ENCODE results near the gene EVA1C. TPM values are rescaled to one million over a fixed set of nuclear protein-coding genes. Genes with fewer than 3 reads are reported as not detected.

The EVA1C gene
- total and polyA plus RNA-seq, 2 donors (not counting 3 experiments of a cell fraction or from before 2014, with no cell fraction given) = 22.8 to 38.6 TPM

DNA sequence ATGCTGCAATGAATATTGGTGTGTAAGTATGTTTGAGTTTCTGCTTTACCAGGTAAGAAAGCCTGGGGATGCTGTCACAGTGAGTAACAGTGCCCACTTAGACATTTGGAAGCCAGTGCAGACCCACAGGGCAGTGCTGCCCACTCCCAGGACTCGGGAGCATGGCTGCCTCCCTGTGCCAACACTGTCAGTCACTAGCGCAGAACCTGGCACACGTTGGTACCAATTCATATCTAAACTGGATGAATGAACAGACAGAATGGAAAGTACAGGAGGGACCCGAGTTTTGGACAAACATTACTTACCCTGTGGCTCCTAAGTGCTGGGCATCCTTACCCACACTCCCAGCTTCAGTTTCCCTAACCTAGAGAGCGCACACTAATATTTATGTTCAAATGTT, 1.6 kb upstream of the EVA1C start:
- H3K4me1 ChIP-seq (ENCODE audit: control insufficient read depth, extremely low read depth, insufficient read depth, low read length) = peaks cover 42% of the 10 kb centered on the region
- H3K9me3 ChIP-seq (replicated peaks; ENCODE audit: control insufficient read depth, insufficient read depth, low read length) = no peaks in the 10 kb centered on the region
- H3K79me2 ChIP-seq (ENCODE audit: control insufficient read depth, insufficient read depth, low read length) = peaks cover 36% of the 10 kb centered on the region
- CTCF ChIA-PET = interaction anchor here (1.1 to 13.1 kb wide), 7 partner anchors 8 to 187 kb away, joined by 3 to 286 read pairs (median 6); no protein-coding TSS in a partner anchor
- dilution Hi-C loops (cut with MboI; ENCODE audit: extremely low pct_ligation_motif_present, low sequenced_read_pairs) (no loop called here), intact Hi-C loops (cut with micrococcal nuclease) (loop anchor here (1.0 kb wide), 2 partner anchors 8 to 88 kb away; no protein-coding TSS in a partner anchor)
- no peaks in the 10 kb centered on the region for H3K36me3 ChIP-seq (ENCODE audit: control insufficient read depth in 2 of 2, extremely low read depth in 1 of 2, insufficient read depth in 2 of 2, low read length in 2 of 2)
- DNase-seq (ENCODE audit: low read depth, low spot score) = no peak
- peak overlapping the region; percentile 88 for H3K4me2 ChIP-seq (ENCODE audit: insufficient read depth, low read length)
- no peak overlapping the region for H2AFZ ChIP-seq (ENCODE audit: low read depth, low read length)
- no peak for FAIRE-seq
- TF ChIP-seq EZH2 (IDR thresholded peaks at IDR 0.05; ENCODE audit: borderline replicate concordance, low read depth, low read length, severe bottlenecking) = no peak
- TF ChIP-seq GATA2 (IDR thresholded peaks at IDR 0.05; ENCODE audit: insufficient read depth, insufficient read length, low read depth, low read length) = no peak
- no peak for TF ChIP-seq POLR2A (IDR thresholded peaks at IDR 0.05; ENCODE audit: low read depth, low read length)
- TF ChIP-seq, protein P1, sequence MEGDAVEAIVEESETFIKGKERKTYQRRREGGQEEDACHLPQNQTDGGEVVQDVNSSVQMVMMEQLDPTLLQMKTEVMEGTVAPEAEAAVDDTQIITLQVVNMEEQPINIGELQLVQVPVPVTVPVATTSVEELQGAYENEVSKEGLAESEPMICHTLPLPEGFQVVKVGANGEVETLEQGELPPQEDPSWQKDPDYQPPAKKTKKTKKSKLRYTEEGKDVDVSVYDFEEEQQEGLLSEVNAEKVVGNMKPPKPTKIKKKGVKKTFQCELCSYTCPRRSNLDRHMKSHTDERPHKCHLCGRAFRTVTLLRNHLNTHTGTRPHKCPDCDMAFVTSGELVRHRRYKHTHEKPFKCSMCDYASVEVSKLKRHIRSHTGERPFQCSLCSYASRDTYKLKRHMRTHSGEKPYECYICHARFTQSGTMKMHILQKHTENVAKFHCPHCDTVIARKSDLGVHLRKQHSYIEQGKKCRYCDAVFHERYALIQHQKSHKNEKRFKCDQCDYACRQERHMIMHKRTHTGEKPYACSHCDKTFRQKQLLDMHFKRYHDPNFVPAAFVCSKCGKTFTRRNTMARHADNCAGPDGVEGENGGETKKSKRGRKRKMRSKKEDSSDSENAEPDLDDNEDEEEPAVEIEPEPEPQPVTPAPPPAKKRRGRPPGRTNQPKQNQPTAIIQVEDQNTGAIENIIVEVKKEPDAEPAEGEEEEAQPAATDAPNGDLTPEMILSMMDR (IDR thresholded peaks at IDR 0.05; ENCODE audit: extremely low read depth in 1 of 2, insufficient read depth in 1 of 2, low read depth in 1 of 2, low read length in 2 of 2) = no peak
- TF ChIP-seq JUN (IDR thresholded peaks at IDR 0.05; ENCODE audit: borderline replicate concordance, insufficient read depth, insufficient read length, low read depth) = no peak
- TF ChIP-seq FOS (IDR thresholded peaks at IDR 0.05; ENCODE audit: borderline replicate concordance, insufficient read depth, low read length) = no peak
- no peak for TF ChIP-seq MYC (IDR thresholded peaks at IDR 0.05; ENCODE audit: low read depth, low read length)
- no peak for TF ChIP-seq POLR2AphosphoS5 (IDR thresholded peaks at IDR 0.05; ENCODE audit: insufficient read depth, low read depth, low read length)
- TF ChIP-seq, protein P2, sequence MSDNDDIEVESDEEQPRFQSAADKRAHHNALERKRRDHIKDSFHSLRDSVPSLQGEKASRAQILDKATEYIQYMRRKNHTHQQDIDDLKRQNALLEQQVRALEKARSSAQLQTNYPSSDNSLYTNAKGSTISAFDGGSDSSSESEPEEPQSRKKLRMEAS (IDR thresholded peaks at IDR 0.05; ENCODE audit: insufficient read depth, insufficient read length) = no peak
- POLR2A ChIA-PET = interaction anchor here (0.6 kb wide), 1 partner anchor 329 kb away, joined by 3 read pairs; no protein-coding TSS in a partner anchor
- no TSS peak for BruUV-seq (replicated peaks)
- no peaks in the 10 kb centered on the region for H3K27me3 ChIP-seq (ENCODE audit: control insufficient read depth in 2 of 2, insufficient read depth in 2 of 2, low read length in 2 of 2)
- H3K4me3 ChIP-seq (replicated peaks in 1 of 3; ENCODE audit: insufficient read depth in 1 of 3, low read depth in 1 of 3, low read length in 3 of 3) = peak overlapping the region in 1 of 3 experiments; percentile 17
- H3K9me1 ChIP-seq (replicated peaks; ENCODE audit: control insufficient read depth, extremely low read depth, insufficient read depth, low read length) = no peaks in the 10 kb centered on the region
- H3K9ac ChIP-seq (replicated peaks; ENCODE audit: extremely low read depth, insufficient read depth, low read length) = peak overlapping the region; percentile 99
- peak overlapping the region; percentile 99 for H3K27ac ChIP-seq (ENCODE audit: insufficient read depth, low read depth, low read length)
- H4K20me1 ChIP-seq (replicated peaks; ENCODE audit: control insufficient read depth, extremely low read depth, insufficient read depth, low read length) = no peaks in the 10 kb centered on the region

Measured in endothelial cell of umbilical vein (primary cell).